GM21619 (cell line): ENCODE data around the gene TSKS.

Source experiments
- ATAC-seq: cut with Tn5 transposase; IDR thresholded peaks from one replicate; pipeline ENCODE4 v1.9.1; 2021; ENCODE audit not compliant: unreplicated experiment

The TSKS gene

DNA sequence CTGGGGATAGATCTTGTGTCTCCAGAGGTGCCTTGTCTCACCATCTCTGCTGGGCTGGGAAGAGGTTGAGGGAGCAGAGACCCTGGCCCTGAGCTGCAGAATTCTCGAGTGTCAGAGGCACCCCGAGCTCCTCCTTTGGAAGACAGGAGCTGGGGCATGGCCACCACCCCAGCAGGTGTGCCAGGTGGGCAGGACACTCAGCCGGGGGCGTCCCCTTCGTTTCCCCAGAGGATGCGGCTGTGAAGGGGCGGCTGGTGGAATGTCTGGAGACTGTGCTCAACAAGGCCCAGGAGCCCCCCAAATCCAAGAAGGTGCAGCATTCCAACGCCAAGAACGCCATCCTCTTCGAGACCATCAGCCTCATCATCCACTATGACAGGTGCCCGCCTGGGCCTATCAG is 35.5 kb upstream of the TSKS start:
- ATAC-seq, result no peak

DNA sequence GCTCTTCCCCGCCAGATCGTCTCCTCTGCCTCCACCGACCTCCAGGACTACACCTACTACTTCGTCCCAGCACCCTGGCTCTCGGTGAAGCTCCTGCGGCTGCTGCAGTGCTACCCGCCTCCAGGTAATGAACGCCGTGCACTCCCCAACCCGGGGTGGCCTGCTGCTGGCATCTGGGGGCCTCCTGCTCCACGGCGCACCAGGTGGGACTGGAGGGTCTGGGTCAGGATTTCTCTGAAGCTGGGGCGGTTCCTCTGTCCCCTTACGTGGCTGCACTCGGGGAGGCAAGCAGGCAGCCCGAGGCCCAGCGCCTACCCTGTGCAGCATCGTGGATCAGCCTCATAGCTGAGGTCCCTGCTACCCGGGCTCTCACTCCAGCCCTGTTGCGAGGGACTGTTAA is 32.5 kb upstream of the TSKS start:
- no peak for ATAC-seq

GRCh38 chr19:49793561-49793840 is 30.4 kb upstream of the TSKS start:
- no peak for ATAC-seq

GRCh38 chr19:49792829-49793560 is 29.9 kb upstream of the TSKS start:
- ATAC-seq, result no peak

- no peak for ATAC-seq
Observed at GRCh38 chr19:49791776-49792445, 28.8 kb upstream of the TSKS start.

GRCh38 chr19:49790866-49791265 is 27.8 kb upstream of the TSKS start:
- no peak for ATAC-seq

- no peak for ATAC-seq
Observed at GRCh38 chr19:49788857-49789256, 25.8 kb upstream of the TSKS start.

DNA sequence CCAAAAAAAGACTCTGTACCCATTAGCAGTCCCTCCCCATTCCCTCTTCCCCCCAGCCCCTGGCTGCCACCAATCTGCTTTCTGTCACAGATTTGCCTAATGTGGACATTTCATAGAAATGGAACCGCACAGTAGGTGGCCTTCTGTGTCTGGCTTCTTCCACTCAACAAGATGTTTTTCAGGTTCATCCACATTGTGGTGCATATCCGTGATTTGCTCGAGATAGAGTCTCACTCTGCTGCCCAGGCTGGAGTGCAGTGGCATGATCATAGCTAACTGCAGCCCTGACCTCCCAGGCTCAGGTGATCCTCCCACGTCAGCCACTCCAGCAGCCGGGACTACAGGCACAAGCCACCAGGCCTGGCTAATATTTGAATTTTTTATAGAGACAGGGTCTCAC is 24.6 kb upstream of the TSKS start:
- no peak for ATAC-seq

DNA sequence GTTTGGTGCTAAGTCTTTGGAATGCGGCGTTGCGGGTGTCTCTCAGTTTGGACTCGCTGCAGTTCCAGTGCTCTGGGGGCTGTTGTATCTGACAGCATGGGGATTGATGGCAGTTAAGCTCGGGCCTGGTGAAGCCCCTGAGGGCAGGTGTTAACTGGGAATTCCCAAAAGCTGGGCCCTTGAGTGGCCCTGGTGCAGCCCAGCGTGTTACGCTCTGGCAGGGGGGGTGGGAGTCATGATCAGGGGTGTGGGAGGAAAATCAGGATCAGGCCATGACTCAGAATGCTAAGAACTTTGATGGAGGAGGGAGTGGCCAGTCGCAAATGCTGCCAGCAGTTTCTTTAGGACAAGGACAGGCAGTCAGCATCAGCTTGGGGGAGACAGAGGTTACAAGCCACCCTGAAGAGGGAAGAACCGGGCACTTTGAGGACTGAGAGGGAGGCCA is 23.3 kb upstream of the TSKS start:
- ATAC-seq, result no peak

DNA sequence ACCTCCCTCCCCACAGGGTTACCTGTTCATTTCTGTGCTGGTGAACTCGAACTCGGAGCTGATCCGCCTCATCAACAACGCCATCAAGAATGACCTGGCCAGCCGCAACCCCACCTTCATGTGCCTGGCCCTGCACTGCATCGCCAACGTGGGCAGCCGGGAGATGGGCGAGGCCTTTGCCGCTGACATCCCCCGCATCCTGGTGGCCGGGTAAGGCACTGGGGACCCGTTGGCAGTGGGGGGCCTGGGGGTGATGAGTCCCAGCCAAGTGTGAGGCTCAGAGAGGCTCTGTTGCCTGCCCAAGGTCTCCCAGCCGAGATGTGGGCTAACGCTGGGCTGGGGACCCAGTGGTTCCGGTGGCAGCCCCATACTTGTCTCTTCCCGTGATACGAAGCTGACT is 19.4 kb upstream of the TSKS start:
- no peak for ATAC-seq

- ATAC-seq, result no peak
Observed at GRCh38 chr19:49781394-49781793, 18.3 kb upstream of the TSKS start.

GRCh38 chr19:49780861-49781260 is 17.8 kb upstream of the TSKS start:
- no peak for ATAC-seq

GRCh38 chr19:49779731-49780555 is 16.8 kb upstream of the TSKS start:
- ATAC-seq, result no peak

DNA sequence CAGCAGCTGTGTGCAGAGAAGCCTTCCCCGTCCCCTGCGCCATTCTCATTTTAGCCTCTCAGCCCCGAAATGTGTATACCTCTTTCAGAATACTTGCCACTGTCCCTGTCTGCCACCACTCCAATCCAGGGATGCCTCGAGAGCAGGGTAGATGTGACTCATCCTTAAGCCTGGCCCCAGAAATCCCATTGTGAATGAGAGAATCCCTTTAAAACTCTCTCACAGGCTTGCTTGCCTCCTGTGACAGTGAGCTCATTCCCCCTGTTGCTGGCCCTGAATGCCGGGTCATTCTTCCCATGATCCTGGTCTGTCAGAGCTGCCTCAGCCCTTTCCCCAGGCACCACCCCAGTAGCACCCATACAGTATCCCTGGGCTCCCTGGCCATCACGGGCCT is 13.3 kb upstream of the TSKS start:
- no peak for ATAC-seq

GRCh38 chr19:49775742-49776370 is 12.8 kb upstream of the TSKS start:
- ATAC-seq, result no peak

DNA sequence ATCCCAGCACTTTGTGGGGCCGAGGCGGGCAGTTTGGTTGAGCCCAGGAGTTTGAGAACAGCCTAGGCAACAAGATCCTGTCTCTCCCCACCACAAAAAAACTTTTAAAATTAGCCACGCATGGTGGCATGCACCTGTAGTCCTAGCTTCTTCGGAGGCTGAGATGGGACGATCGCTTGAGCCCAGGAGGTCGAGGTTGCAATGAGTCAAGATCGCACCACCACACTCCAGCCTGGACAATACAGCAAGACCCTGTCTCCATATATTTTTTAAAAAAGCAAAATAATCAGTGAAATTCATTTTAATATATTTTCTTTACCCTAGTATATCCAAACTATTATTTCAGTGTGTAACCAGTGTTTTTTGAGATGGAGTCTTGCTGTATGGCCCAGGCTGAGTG is 11.9 kb upstream of the TSKS start:
- ATAC-seq, result no peak

DNA sequence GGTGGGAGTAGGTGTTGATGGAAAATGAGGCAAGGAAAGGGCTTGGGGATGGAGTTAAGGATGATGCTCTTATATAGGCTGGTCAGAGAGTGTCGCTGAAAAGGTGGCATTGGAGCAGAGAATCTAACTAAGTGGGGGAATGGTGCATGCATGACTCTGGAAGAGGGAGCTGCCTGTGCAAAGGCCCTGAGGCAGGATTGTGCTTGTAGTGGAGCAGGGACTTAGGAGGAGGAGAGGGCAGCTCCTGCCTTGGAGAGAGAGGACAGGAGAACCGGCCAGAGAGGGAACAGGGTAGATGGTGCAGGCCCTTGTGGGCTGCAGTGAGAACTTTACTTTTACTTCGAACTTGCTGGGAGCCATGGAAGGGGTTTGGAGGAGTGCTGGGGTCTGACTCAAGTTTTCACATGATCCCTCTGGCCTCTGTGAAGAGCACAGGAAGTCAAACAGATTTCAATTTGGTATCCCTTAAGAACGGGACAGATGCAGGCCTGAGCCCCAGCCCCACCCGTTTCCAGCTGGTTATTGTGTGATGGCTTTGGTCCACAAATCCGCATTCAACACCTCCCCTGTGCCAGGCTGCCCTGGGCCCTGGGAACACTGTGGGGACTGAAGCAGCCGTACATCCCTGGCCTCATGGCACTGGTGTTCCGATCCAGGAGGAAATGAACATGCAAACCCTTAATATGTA is 10.7 kb upstream of the TSKS start:
- ATAC-seq, result no peak

DNA sequence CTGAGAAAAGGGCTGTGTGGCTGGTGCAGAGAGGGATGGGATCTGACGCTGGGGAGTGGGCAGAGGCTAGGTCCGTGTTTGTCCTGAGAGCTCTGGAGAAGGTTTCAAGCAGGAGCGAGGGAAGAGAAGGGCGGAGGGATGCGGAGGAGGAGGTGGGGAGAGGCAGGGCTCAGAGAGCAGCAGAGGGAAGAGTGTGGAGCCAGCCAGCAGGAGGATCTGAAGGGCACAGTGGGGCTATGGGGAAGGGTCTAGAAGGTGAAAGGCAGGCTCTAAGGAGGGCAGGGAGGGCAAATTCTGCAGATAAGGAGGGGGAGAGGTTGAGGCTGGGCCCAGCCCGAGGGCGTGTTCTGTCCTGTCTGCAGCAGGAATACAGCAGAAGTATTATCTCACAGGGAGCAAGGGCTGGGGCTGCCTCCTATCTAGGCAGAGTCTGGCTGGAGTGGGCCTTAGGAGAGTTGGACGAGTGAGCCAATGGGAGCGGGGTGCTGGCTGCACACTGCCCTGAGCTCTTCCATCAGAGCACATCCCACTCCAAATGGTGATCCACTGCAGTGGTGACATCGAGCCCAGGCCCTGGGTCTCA is 9.8 kb upstream of the TSKS start:
- ATAC-seq, result no peak

- ATAC-seq, result no peak
Observed at GRCh38 chr19:49771674-49772139, 8.6 kb upstream of the TSKS start.

- no peak for ATAC-seq
Observed at GRCh38 chr19:49770529-49770928, 7.4 kb upstream of the TSKS start.
